CD4-positive, CD25-positive, alpha-beta regulatory T cell (primary cell): Measurements from ENCODE around the gene VDAC2. TPM values are rescaled to one million over a fixed set of nuclear protein-coding genes. Genes with fewer than 3 reads are reported as not detected.

Source experiments
- ATAC-seq, 2 donors: fragments of 150-1000 bp; cut with Tn5 transposase; one replicate each; pipeline ENCODE4 v1.10.0; 2021; ENCODE audit warnings: low read depth in 2 of 2, moderate number of reproducible peaks in 2 of 2, moderate library complexity in 1 of 2
- DNase-seq, 3 donors: peaks; one replicate each; pipeline versions ENCODE4 v3.0.0 to v3.0.0-alpha.2; 2012 to 2022; ENCODE audit warnings: mixed read lengths in 1 of 3
- H3K27ac ChIP-seq: one replicate; pipeline ENCODE4 v1.7.0; 2013; ENCODE audit warnings: mild to moderate bottlenecking, low read length; ENCODE audit not compliant: insufficient read depth, poor library complexity, severe bottlenecking
- H3K27me3 ChIP-seq: one replicate; pipeline ENCODE4 v1.7.0; 2013; ENCODE audit warnings: low read length; ENCODE audit not compliant: control insufficient read depth, insufficient read depth
- H3K36me3 ChIP-seq: one replicate; pipeline ENCODE4 v1.7.0; 2013; ENCODE audit warnings: mild to moderate bottlenecking, low read length, moderate library complexity; ENCODE audit not compliant: control insufficient read depth, insufficient read depth
- H3K4me1 ChIP-seq: 2 replicates; pipeline ENCODE4 v1.7.0; 2013; ENCODE audit warnings: mild to moderate bottlenecking, low read length; ENCODE audit not compliant: insufficient read depth, control insufficient read depth, poor library complexity, severe bottlenecking
- H3K4me3 ChIP-seq: one replicate; pipeline ENCODE4 v1.7.0; 2013; ENCODE audit warnings: low read depth, mild to moderate bottlenecking, low read length, moderate library complexity
- H3K9me3 ChIP-seq, 2 experiments: 1 replicate in 1 of 2; 2 replicates in 1 of 2; pipeline ENCODE4 v1.7.0; 2013; ENCODE audit warnings: low read length in 2 of 2, mild to moderate bottlenecking in 1 of 2, moderate library complexity in 1 of 2; ENCODE audit not compliant: control insufficient read depth in 2 of 2
- H3K27ac Mint-ChIP-seq, 3 donors: one replicate each; pipeline ENCODE4 v1.8.0; 2020 to 2022; ENCODE audit warnings: mild to moderate bottlenecking in 3 of 3, mixed read lengths in 3 of 3, moderate library complexity in 2 of 3
- H3K27me3 Mint-ChIP-seq: one replicate; pipeline ENCODE4 v1.8.0; 2022; ENCODE audit warnings: mild to moderate bottlenecking, mixed read lengths
- H3K36me3 Mint-ChIP-seq: one replicate; pipeline ENCODE4 v1.8.0; 2020; ENCODE audit warnings: mixed read lengths
- H3K4me1 Mint-ChIP-seq, 4 donors: one replicate each; pipeline ENCODE4 v1.8.0; 2020 to 2022; ENCODE audit warnings: mixed read lengths in 4 of 4, mild to moderate bottlenecking in 1 of 4
- H3K4me3 Mint-ChIP-seq, 4 donors: one replicate each; pipeline ENCODE4 v1.8.0; 2020 to 2022; ENCODE audit warnings: mild to moderate bottlenecking in 4 of 4, mixed read lengths in 4 of 4, moderate library complexity in 3 of 4
- H3K9me3 Mint-ChIP-seq, 7 donors: one replicate each; pipeline ENCODE4 v1.8.0; 2020 to 2022; ENCODE audit warnings: mixed read lengths in 7 of 7, mild to moderate bottlenecking in 3 of 7, moderate library complexity in 2 of 7
- polyA plus RNA-seq, 4 donors: library from polyadenylated mRNA; unstranded; fragments of 300-500 nt; fragmentation: Illumina TruSeq; gene quantifications; one replicate each; pipeline ENCODE4 v1.2.3, GENCODE V29; 2021
- total RNA-seq: library from RNA; stranded (reverse); gene quantifications from one replicate; pipeline ENCODE4 v1.2.3, GENCODE V29; 2022

VDAC2 gene
- total and polyA plus RNA-seq, 5 donors from 2014 or later = 110 to 201 (median 159) TPM

GRCh38 chr10:75207857-75208144, 2.8 kb upstream of the VDAC2 start:
- peaks cover 5% of the 10 kb centered on the region for H3K36me3 ChIP-seq
- peaks cover 29% of the 10 kb centered on the region for H3K4me1 ChIP-seq
- Mint-ChIP-seq H3K4me1 (peaks cover 15 to 22% (median 16%) of the 10 kb centered on the region in 4 donors), H3K27me3 (peaks cover 9% of the 10 kb centered on the region), H3K36me3 (peaks cover 3% of the 10 kb centered on the region), H3K9me3 (peaks cover 0 to 1% (median 0%) of the 10 kb centered on the region in 7 donors), H3K4me3 (peak overlapping the region in 2 of 4 donors; percentile 50 to 78), H3K27ac (no peak overlapping the region)
- no peak overlapping the region for H3K4me3 ChIP-seq
- no peaks in the 10 kb centered on the region for H3K27me3 ChIP-seq
- DNase-seq (no peak), ATAC-seq (no peak)
- no peaks in the 10 kb centered on the region for H3K9me3 ChIP-seq
- H3K27ac ChIP-seq = no peak overlapping the region

DNA sequence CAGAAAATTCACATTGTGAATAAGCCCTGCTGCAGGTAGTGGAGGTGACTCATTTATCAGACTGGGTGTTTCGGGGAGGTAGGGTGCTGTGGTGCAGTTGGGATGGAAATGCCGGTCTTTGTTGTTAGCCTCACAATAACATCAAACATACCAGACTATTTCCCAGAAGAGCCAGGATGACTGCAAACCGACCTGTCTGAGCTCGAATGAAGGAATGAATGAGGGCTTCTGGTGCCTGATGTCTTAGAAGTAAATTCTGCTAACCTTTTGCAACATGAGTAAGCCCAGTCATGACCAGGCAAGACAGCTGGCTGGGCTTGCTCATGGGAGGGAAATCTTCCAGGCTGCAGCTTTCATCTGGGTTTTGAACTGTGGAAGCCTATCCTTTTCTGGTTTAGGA, 2.4 kb upstream of the VDAC2 start:
- Histone ChIP-seq H3K9me3 (no peaks in the 10 kb centered on the region), H3K4me1 (peaks cover 29% of the 10 kb centered on the region), H3K27me3 (no peaks in the 10 kb centered on the region), H3K27ac (no peak overlapping the region), H3K4me3 (no peak overlapping the region), H3K36me3 (peaks cover 6% of the 10 kb centered on the region)
- Mint-ChIP-seq H3K36me3 (peaks cover 3% of the 10 kb centered on the region), H3K4me1 (peaks cover 15 to 25% (median 18%) of the 10 kb centered on the region in 4 donors), H3K4me3 (peak overlapping the region; percentile 50 to 93 (median 65)), H3K27me3 (peaks cover 9% of the 10 kb centered on the region), H3K9me3 (peaks cover 0 to 1% (median 0%) of the 10 kb centered on the region in 7 donors), H3K27ac (peak overlapping the region in 1 of 3 donors; percentile 98)
- peak in 1 of 3 donors; percentile 15 for DNase-seq
- no peak for ATAC-seq

GRCh38 chr10:75209086-75209920, 1.3 kb upstream of the VDAC2 start:
- peak overlapping the region; percentile 80 for H3K4me3 ChIP-seq
- Mint-ChIP-seq H3K4me3 (peak overlapping the region; percentile 92 to 99 (median 97)), H3K27ac (peak overlapping the region; percentile 98 to 100 (median 100)), H3K9me3 (peaks cover 0 to 1% (median 0%) of the 10 kb centered on the region in 7 donors), H3K36me3 (peaks cover 8% of the 10 kb centered on the region), H3K4me1 (peaks cover 16 to 30% (median 21%) of the 10 kb centered on the region in 4 donors), H3K27me3 (peaks cover 9% of the 10 kb centered on the region)
- peaks cover 15% of the 10 kb centered on the region for H3K36me3 ChIP-seq
- peak overlapping the region; percentile 98 for H3K27ac ChIP-seq
- DNase-seq = no peak
- peaks cover 29% of the 10 kb centered on the region for H3K4me1 ChIP-seq
- no peaks in the 10 kb centered on the region for H3K9me3 ChIP-seq
- ATAC-seq = no peak
- H3K27me3 ChIP-seq = no peaks in the 10 kb centered on the region

GRCh38 chr10:75209921-75210281, 695 bp upstream of the VDAC2 start:
- ATAC-seq (peak; percentile 70 to 74), DNase-seq (peak; percentile 67 to 93 (median 83))
- peaks cover 8% of the 10 kb centered on the region for H3K36me3 Mint-ChIP-seq
- peaks cover 29% of the 10 kb centered on the region for H3K4me1 ChIP-seq
- H3K27me3 ChIP-seq = no peaks in the 10 kb centered on the region
- H3K36me3 ChIP-seq = peaks cover 20% of the 10 kb centered on the region
- peak overlapping the region; percentile 98 for H3K27ac ChIP-seq
- H3K27ac Mint-ChIP-seq = peak overlapping the region; percentile 98 to 100 (median 100)
- no peaks in the 10 kb centered on the region for H3K9me3 Mint-ChIP-seq
- peak overlapping the region; percentile 80 for H3K4me3 ChIP-seq
- peaks cover 9% of the 10 kb centered on the region for H3K27me3 Mint-ChIP-seq
- H3K9me3 ChIP-seq = no peaks in the 10 kb centered on the region
- H3K4me1 Mint-ChIP-seq = peaks cover 16 to 30% (median 21%) of the 10 kb centered on the region in 4 donors
- peak overlapping the region; percentile 92 to 99 (median 97) for H3K4me3 Mint-ChIP-seq

DNA sequence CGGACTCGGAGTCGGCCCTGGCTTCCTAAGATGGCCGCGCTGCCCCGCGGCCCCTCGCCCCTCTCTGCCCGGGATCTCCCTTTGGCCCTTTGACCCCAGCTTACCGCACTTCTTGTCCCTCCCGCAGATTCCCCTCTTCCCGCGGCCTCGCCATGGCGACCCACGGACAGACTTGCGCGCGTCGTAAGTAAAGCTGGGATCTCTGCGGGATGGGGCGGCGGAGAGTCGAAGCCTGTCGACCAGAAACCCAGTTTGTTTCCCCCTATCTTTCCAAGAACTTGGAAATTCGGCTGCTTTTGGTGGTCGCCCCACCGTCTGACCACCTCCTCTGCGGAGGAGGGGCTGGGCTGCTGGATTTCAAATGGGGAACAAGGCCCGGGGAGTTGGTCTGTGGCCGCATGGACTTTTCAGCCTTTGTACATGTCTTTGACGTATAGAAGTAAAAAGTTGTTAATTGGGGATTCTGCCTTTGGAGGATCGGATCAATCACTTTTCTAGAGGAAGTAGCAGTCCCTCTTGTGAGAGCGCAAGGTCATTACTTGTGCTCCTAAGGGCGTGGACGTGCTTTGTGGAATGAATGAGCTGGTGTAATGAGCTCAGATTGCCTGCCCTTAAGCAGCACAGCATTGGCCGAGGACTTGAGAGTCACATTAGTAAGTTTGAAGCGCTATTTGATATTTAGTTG, 553 bp downstream of the VDAC2 start:
- Histone ChIP-seq H3K27me3 (no peaks in the 10 kb centered on the region), H3K4me3 (peak overlapping the region; percentile 95), H3K9me3 (no peaks in the 10 kb centered on the region), H3K36me3 (peaks cover 28% of the 10 kb centered on the region), H3K4me1 (peaks cover 31% of the 10 kb centered on the region), H3K27ac (peak overlapping the region; percentile 98)
- H3K27ac Mint-ChIP-seq = peak overlapping the region; percentile 94 to 100 (median 98)
- peaks cover 13% of the 10 kb centered on the region for H3K36me3 Mint-ChIP-seq
- peaks cover 16 to 34% (median 25%) of the 10 kb centered on the region in 4 donors for H3K4me1 Mint-ChIP-seq
- ATAC-seq (no peak), DNase-seq (peak; percentile 5 to 55 (median 14))
- peaks cover 9% of the 10 kb centered on the region for H3K27me3 Mint-ChIP-seq
- peak overlapping the region; percentile 96 to 99 (median 97) for H3K4me3 Mint-ChIP-seq
- no peaks in the 10 kb centered on the region for H3K9me3 Mint-ChIP-seq

GRCh38 chr10:75212343-75212742, 1.7 kb downstream of the VDAC2 start:
- DNase-seq = no peak
- no peaks in the 10 kb centered on the region for H3K9me3 Mint-ChIP-seq
- Histone ChIP-seq H3K4me3 (peak overlapping the region; percentile 95), H3K4me1 (peaks cover 37% of the 10 kb centered on the region), H3K27ac (peak overlapping the region; percentile 98), H3K27me3 (no peaks in the 10 kb centered on the region), H3K36me3 (peaks cover 40% of the 10 kb centered on the region), H3K9me3 (no peaks in the 10 kb centered on the region)
- peaks cover 16 to 42% (median 32%) of the 10 kb centered on the region in 4 donors for H3K4me1 Mint-ChIP-seq
- peak overlapping the region in 2 of 3 donors; percentile 98 to 100 for H3K27ac Mint-ChIP-seq
- peaks cover 20% of the 10 kb centered on the region for H3K36me3 Mint-ChIP-seq
- H3K4me3 Mint-ChIP-seq = peak overlapping the region; percentile 83 to 99 (median 97)
- H3K27me3 Mint-ChIP-seq = peaks cover 9% of the 10 kb centered on the region
- no peak for ATAC-seq

GRCh38 chr10:75220274-75220673, 9.7 kb downstream of the VDAC2 start:
- peaks cover 57% of the 10 kb centered on the region for H3K36me3 Mint-ChIP-seq
- no peak overlapping the region for H3K4me3 ChIP-seq
- H3K27ac Mint-ChIP-seq = peak overlapping the region in 1 of 3 donors; percentile 16

More at GRCh38 chr10:75220274-75220673, 9.7 kb downstream of the VDAC2 start:
- Mint-ChIP-seq H3K4me1 (peaks cover 9 to 62% (median 48%) of the 10 kb centered on the region in 4 donors), H3K27me3 (no peaks in the 10 kb centered on the region), H3K9me3 (no peaks in the 10 kb centered on the region), H3K4me3 (no peak overlapping the region)
- Histone ChIP-seq H3K36me3 (peaks cover 87% of the 10 kb centered on the region), H3K27ac (no peak overlapping the region), H3K27me3 (no peaks in the 10 kb centered on the region), H3K4me1 (peaks cover 28% of the 10 kb centered on the region), H3K9me3 (no peaks in the 10 kb centered on the region)
- DNase-seq (no peak), ATAC-seq (no peak)
